Keratinocyte (primary cell): ENCODE measurements around the gene UNC79. TPM values are rescaled to one million over a fixed set of nuclear protein-coding genes. Genes with fewer than 3 reads are reported as not detected.

Source experiments
- DNase-seq: peaks from one replicate; pipeline ENCODE4 v3.0.0-alpha.2; 2011; ENCODE audit warnings: low read depth, missing footprints, low spot score
- FAIRE-seq: peaks from 2 replicates; lab custom pipeline; 2011; peaks lifted over from hg19 to GRCh38; lab: Jason Lieb, UNC
- H2AFZ ChIP-seq: 2 replicates; pipeline ENCODE4 v1.6.0; 2012; ENCODE audit warnings: low read length, control low read depth, inconsistent platforms; ENCODE audit not compliant: control insufficient read depth
- H3K27ac ChIP-seq: 2 replicates; pipeline ENCODE4 v1.5.1; 2011; ENCODE audit warnings: low read length; ENCODE audit not compliant: control insufficient read depth, insufficient read depth
- H3K27me3 ChIP-seq: 3 replicates; pipeline ENCODE4 v1.6.0; 2011; ENCODE audit warnings: low read length; ENCODE audit not compliant: control insufficient read depth, insufficient read depth; ENCODE audit errors: extremely low read depth
- H3K36me3 ChIP-seq, 2 experiments: 2 replicates in 1 of 2; 3 replicates in 1 of 2; pipeline ENCODE4 v1.5.1; 2011; ENCODE audit warnings: low read length in 2 of 2, mild to moderate bottlenecking in 1 of 2; ENCODE audit not compliant: control insufficient read depth in 2 of 2, insufficient read depth in 2 of 2; ENCODE audit errors: extremely low read depth in 1 of 2
- H3K4me1 ChIP-seq: 3 replicates; pipeline ENCODE4 v1.5.1; 2011; ENCODE audit warnings: low read length; ENCODE audit not compliant: control insufficient read depth, insufficient read depth; ENCODE audit errors: extremely low read depth
- H3K4me2 ChIP-seq: 3 replicates; pipeline ENCODE4 v1.6.0; 2011; ENCODE audit warnings: low read depth, low read length; ENCODE audit not compliant: control insufficient read depth, insufficient read depth; ENCODE audit errors: extremely low read depth
- H3K4me3 ChIP-seq, 3 experiments: fragments of 200-600 bp in 1 of 3; sonication (generic) in 1 of 3; 2 replicates in 2 of 3; 3 replicates in 1 of 3; pipeline ENCODE4 v1.5.1; 2011 to 2016; ENCODE audit warnings: low read length in 3 of 3, mild to moderate bottlenecking in 3 of 3, control low read depth in 2 of 3, inconsistent platforms in 1 of 3, low read depth in 1 of 3, mixed read lengths in 1 of 3, mixed run types in 1 of 3, moderate library complexity in 1 of 3; ENCODE audit not compliant: control insufficient read depth in 2 of 3, insufficient read depth in 2 of 3; ENCODE audit errors: extremely low read depth in 1 of 3
- H3K79me2 ChIP-seq: 2 replicates; pipeline ENCODE4 v1.6.0; 2012; ENCODE audit warnings: low read length; ENCODE audit not compliant: control insufficient read depth, insufficient read depth
- H3K9ac ChIP-seq: 3 replicates; pipeline ENCODE4 v1.6.0; 2011; ENCODE audit warnings: low read length; ENCODE audit not compliant: control insufficient read depth, insufficient read depth; ENCODE audit errors: extremely low read depth
- H3K9me1 ChIP-seq: 3 replicates; pipeline ENCODE4 v1.6.0; 2011; ENCODE audit warnings: low read length; ENCODE audit not compliant: control insufficient read depth, insufficient read depth; ENCODE audit errors: extremely low read depth
- H3K9me3 ChIP-seq: 2 replicates; pipeline ENCODE4 v1.5.1; 2012; ENCODE audit warnings: low read depth, low read length; ENCODE audit not compliant: control insufficient read depth
- H4K20me1 ChIP-seq: 3 replicates; pipeline ENCODE4 v1.6.0; 2011; ENCODE audit warnings: low read length; ENCODE audit not compliant: control insufficient read depth, insufficient read depth; ENCODE audit errors: extremely low read depth
- CTCF ChIP-seq, 3 experiments: IDR thresholded peaks in 1 of 3; conservative IDR thresholded peaks in 1 of 3; optimal IDR thresholded peaks in 1 of 3; 2 replicates in 2 of 3; 3 replicates in 1 of 3; pipeline versions ENCODE3 to v1.5.1; 2011; ENCODE audit warnings: low read length in 3 of 3, mild to moderate bottlenecking in 3 of 3, moderate library complexity in 2 of 3, control low read depth in 1 of 3, inconsistent platforms in 1 of 3; ENCODE audit not compliant: insufficient read depth in 2 of 3; ENCODE audit errors: extremely low read depth in 1 of 3
- EZH2 ChIP-seq: IDR thresholded peaks from one replicate; pipeline ENCODE4 v1.6.1; 2012; ENCODE audit warnings: inconsistent platforms, mild to moderate bottlenecking, low read length, moderate library complexity
- dilution Hi-C: fragments of 300-500 bp; cut with MboI; formaldehyde crosslinking; loops from one replicate; pipeline ENCODE4 v1.7.0; 2020; ENCODE audit warnings: low sequenced_read_pairs; ENCODE audit not compliant: extremely low pct_ligation_motif_present
- polyA plus RNA-seq, 5 experiments: library from polyadenylated mRNA; depleted of rRNA in 3 of 5; stranded (reverse) in 3 of 5; stranded (forward) in 1 of 5; unstranded in 1 of 5; fragments of >200 nt; gene quantifications; 1 replicate in 1 of 5; 2 replicates in 3 of 5; 3 replicates in 1 of 5; pipeline versions ENCODE4 v1.2.1 to v1.2.3, GENCODE V29; 2011 to 2012; ENCODE audit warnings: missing spikeins in 2 of 5, low read depth in 1 of 5, low replicate concordance in 1 of 5
- small RNA-seq, 3 experiments: library from RNA; depleted of rRNA; stranded (forward); fragments of <200 nt; gene quantifications; one replicate each; pipeline ENCODE3, GENCODE V24; 2012; ENCODE audit warnings: low read depth in 3 of 3, low replicate concordance in 1 of 3; ENCODE audit not compliant: insufficient read length in 3 of 3

The UNC79 gene
- polyA plus RNA-seq, 1 donor (not counting 4 experiments of a cell fraction or from before 2014, with no cell fraction given): 0.01 TPM

DNA sequence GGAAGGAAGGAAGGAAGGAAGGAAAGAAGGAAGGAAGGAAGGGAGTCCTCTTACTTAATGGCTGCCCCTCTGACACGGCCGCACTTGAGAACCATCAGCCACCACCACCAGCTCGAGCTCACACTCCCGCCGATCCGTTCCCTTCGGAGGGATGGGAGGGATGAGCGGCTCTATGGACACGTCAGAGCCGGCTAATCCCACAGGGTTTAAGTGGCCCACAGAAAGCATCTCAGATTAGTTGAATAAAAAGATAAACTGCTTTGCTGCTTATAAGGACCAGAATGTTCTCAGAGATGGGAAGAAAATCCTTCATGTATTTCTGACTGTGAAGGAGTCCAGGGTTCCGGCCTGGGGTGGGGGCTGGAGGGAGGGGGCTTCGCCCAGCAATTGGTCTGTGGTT lies 326.5 kb downstream of the UNC79 start:
- dilution Hi-C loops: no loop called here
- DNase-seq (no peak), FAIRE-seq (no peak)
- Histone ChIP-seq H3K27ac (no peak overlapping the region), H3K9me1 (no peaks in the 10 kb centered on the region), H3K36me3 (no peaks in the 10 kb centered on the region), H3K4me1 (no peaks in the 10 kb centered on the region), H3K4me3 (no peak overlapping the region), H3K27me3 (no peaks in the 10 kb centered on the region), H4K20me1 (no peaks in the 10 kb centered on the region), H3K9me3 (no peaks in the 10 kb centered on the region), H3K4me2 (no peak overlapping the region), H2AFZ (no peak overlapping the region), H3K79me2 (no peaks in the 10 kb centered on the region), H3K9ac (no peak overlapping the region)
- TF ChIP-seq EZH2 (no peak), CTCF (optimal IDR thresholded peaks at IDR 0.05 in 1 of 3, IDR thresholded peaks at IDR 0.05 in 1 of 3, conservative IDR thresholded peaks at IDR 0.05 in 1 of 3; ENCODE audit: extremely low read depth in 1 of 3, insufficient read depth in 2 of 3, low read length in 3 of 3) (no peak)

Small RNA genes within 50 kb of the gene (small RNA-seq; reads per million reads assigned to genes)
- gene RF00019 (0 reads per million in 3 experiments), gene RF02271 (0 reads per million in 3 experiments), gene RNU6-1258P (0 reads per million in 3 experiments)

Other genes starting within 250 kb of the UNC79 start
- 13.7 to 17.8 TPM (median 17.2 TPM) in 3 replicates for gene MOAP1, start 246.0 kb upstream of the UNC79 start, polyA plus RNA-seq
- 15.3 to 24.6 TPM (median 23.2 TPM) in 3 replicates for gene LYSET, start 245.6 kb upstream of the UNC79 start, polyA plus RNA-seq
- 6.9 to 12.6 TPM (median 9.3 TPM) in 3 replicates for gene GON7, start 223.9 kb upstream of the UNC79 start, polyA plus RNA-seq
- gene UBR7, start 223.7 kb upstream of the UNC79 start, polyA plus RNA-seq: 10.2 to 17.2 TPM (median 15.4 TPM) in 3 replicates
- 23.2 to 35.1 TPM (median 25.1 TPM) in 3 replicates for gene BTBD7, start 97.9 kb upstream of the UNC79 start, polyA plus RNA-seq
- not detected in 3 replicates for gene COX8C, start 83.8 kb upstream of the UNC79 start, polyA plus RNA-seq